GM13976 (cell line): ENCODE measurements around the gene TMEM135.
"Not testable (repeated sequence)": the region's sequence is repeated elsewhere in the genome, so short reads cannot be mapped to it uniquely, and the experiment has no call there.

Experiments
- DNase-seq: peaks from one replicate; pipeline ENCODE4 v3.0.0; 2012; ENCODE audit warnings: low spot score
- in situ Hi-C: fragments of 300-500 bp; cut with MboI; formaldehyde crosslinking; loops from one replicate; pipeline ENCODE4 v1.12.0; 2022; ENCODE audit warnings: low sequenced_read_pairs, mixed read lengths, inconsistent platforms; ENCODE audit not compliant: unreplicated experiment
- TF ChIP-seq, protein P1 (sequence below): IDR thresholded peaks from 2 replicates; pipeline ENCODE4 v1.5.1; 2012; ENCODE audit warnings: borderline replicate concordance, mild to moderate bottlenecking; ENCODE audit not compliant: insufficient read depth; ENCODE audit errors: extremely low read depth, missing control alignments, control extremely low read depth

TMEM135 gene

DNA sequence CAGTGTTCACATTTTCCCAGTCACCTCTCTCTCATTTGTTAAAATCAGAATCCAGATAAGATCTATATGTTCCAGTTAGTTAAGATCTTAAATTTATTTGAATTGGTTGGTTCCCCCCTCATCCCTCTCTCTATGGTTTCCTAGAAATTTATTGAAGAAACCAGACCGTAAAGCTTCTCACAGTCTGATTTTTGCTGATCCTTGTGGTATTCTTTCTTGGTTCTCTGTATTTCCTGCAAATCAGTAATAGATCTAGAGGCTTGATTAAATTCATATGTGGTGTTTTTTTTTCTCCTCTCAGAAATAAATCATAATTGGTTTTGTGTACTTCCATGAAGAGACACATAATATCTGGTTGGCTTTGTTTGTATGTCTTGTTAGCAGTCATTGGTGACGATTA, 147.5 kb downstream of the TMEM135 start:
- DNase-seq, result no peak
- in situ Hi-C loops, result no loop called here
- TF ChIP-seq, protein P1, sequence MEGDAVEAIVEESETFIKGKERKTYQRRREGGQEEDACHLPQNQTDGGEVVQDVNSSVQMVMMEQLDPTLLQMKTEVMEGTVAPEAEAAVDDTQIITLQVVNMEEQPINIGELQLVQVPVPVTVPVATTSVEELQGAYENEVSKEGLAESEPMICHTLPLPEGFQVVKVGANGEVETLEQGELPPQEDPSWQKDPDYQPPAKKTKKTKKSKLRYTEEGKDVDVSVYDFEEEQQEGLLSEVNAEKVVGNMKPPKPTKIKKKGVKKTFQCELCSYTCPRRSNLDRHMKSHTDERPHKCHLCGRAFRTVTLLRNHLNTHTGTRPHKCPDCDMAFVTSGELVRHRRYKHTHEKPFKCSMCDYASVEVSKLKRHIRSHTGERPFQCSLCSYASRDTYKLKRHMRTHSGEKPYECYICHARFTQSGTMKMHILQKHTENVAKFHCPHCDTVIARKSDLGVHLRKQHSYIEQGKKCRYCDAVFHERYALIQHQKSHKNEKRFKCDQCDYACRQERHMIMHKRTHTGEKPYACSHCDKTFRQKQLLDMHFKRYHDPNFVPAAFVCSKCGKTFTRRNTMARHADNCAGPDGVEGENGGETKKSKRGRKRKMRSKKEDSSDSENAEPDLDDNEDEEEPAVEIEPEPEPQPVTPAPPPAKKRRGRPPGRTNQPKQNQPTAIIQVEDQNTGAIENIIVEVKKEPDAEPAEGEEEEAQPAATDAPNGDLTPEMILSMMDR, result no peak

DNA sequence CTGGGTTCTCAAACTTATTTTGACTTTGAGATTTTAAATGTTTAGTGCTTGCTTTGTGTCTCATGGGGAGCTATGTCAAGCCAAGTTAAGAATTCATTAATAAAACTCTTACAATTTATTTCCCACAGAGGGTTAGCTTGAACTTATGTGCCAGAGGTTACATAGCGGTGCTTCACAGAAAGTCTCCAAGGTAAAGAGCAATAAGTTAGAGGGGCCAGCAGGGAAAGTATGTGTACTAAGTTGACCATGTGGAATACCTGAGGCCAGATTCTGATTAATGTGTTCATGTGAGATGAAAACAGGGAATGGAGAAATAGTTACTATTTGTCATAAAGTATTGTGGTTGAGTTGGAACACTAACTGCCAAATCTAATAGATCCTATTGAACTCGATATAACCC, 149.3 kb downstream of the TMEM135 start:
- TF ChIP-seq, protein P1, result no peak
- no peak for DNase-seq
- in situ Hi-C loops, result no loop called here

DNA sequence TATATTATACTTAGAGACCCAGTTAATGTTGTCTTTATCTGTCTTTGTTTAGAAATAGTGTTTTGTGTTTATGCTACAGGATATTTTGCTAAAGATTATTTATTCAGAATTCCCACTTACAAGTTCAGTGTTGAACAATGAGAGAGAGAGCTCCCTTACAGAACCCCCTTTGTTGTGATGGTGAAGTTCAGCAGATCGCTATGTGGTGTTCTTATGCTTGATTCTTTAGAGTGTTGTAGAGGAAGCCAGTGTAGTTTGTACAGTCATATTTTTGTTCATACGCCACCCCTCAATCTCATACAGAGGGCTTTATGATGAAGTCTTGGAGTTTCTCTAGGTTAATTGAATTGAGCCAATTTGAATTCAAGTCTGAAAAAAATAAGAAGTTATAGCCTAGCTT, 150.2 kb downstream of the TMEM135 start:
- in situ Hi-C loops, result no loop called here

DNA sequence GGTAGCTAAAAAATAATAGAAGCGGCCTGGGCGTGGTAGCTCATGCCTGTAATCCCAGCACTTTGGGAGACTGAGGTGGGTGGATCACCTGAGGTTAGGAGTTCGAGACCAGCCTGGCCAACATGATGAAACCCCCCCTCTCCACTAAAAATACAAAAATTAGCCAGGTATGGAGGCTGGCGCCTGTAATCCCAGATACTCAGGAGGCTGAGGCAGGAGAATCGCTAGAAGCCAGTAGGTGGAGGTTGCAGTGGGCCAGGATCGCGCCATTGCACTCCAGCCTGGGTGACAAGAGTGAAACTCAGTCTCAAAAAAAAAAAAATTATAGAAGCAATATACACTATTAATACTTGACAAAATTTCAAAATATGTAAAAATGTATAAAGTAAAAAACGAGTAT, 150.7 kb downstream of the TMEM135 start:
- in situ Hi-C loops, DNase-seq: not testable (repeated sequence)

More for the DNA sequence above, 150.2 kb downstream of the TMEM135 start:
- no peak for DNase-seq
- TF ChIP-seq, protein P1, result no peak

DNA sequence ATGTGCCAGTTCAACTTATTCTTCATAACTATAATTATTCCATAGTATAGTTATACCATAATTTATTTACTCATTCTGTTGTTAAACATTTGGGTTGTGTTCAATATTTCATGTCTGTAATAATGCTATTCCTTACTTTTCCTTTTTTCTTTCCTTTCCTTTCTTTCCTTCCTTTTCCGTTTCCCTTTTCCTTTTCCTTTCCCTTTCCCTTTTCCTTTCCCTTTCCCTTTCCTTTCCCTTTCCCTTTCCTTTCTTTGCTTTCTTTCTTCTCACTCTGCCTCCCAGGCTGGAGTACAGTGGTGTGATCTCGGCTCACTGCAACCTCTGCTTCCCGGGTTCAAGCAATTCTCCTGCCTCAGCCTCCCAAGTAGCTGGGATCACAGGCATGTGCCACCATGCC, 151.2 kb downstream of the TMEM135 start:
- DNase-seq, in situ Hi-C loops: not testable (repeated sequence)

DNA sequence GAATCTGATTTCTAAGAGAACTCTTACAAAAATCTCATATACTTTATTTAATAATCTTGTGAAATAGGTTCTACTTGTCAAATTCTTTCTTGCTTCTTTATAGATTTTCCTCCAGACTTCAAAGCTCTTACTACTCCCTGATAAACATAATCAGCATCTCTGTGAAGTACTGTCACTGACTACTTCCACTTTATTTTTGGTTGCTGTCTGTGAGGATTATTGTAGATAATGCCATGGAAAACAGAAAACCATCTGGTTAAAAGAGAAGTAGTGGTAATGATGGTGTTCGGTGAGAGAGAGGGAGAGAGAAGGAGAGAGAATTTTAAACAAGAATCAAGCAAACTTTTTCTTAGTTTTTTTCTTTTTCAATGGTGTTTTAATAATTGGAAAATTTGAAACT, 152.3 kb downstream of the TMEM135 start:
- in situ Hi-C loops, result no loop called here
- TF ChIP-seq, protein P1, result no peak
- no peak for DNase-seq

DNA sequence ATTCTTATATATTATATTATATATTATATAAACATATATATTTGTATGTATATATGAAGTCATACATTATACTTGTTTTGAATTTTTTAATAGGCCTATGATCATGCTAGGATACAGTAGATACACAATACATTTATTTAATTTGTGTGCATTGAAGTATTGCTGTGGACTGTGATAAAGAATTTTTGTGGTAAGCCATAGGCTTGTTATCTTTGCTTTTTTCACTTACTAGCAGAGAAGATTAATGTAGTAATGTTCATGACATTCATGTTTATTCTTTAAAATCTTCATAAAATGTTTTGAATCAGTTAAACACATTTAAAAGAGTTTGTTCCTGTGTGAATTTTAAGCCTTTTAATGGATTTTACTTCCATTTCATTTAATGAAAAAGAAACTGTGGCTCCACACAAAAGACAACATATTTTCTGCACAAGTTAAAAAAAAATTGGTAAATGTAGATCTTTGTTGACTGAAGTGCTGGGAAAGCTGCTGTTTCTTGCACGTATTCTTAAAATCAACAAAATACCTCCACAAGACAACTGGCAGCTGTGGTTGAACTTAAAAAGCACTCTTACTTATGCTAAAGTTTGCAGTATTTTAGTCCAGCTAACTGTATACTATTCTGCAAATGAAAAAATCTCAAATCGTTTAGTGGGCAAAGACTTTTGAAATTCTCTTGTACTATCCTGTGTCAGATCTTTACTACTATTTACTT, 156.2 kb downstream of the TMEM135 start:
- in situ Hi-C loops, result no loop called here
- TF ChIP-seq, protein P1, result no peak
- DNase-seq, result no peak
